Breast epithelium (tissue), 3 donors: ENCODE data around the gene DNAJB12.

Experiments used
- CTCF ChIP-seq, 3 donors: fragments of 450-650 bp; IDR thresholded peaks; one replicate each; pipeline ENCODE4 v1.5.1; 2016 to 2017; ENCODE audit warnings: antibody characterized with exemption in 3 of 3, mild to moderate bottlenecking in 3 of 3, moderate library complexity in 3 of 3
- POLR2A ChIP-seq: fragments of 450-650 bp; IDR thresholded peaks from one replicate; pipeline ENCODE4 v1.6.1; 2016; ENCODE audit warnings: antibody characterized with exemption, mild to moderate bottlenecking, moderate library complexity
- POLR2AphosphoS5 ChIP-seq, 3 donors: sonication (generic); formaldehyde crosslinking; IDR thresholded peaks; one replicate each; pipeline ENCODE4 v1.6.1; 2017; ENCODE audit warnings: antibody characterized with exemption in 3 of 3

GRCh38 chr10:72370201-72370722 is 15.5 kb upstream of the DNAJB12 start:
- no peak for TF ChIP-seq CTCF (IDR thresholded peaks at IDR 0.05)
- no peak for TF ChIP-seq POLR2A
- no peak for TF ChIP-seq POLR2AphosphoS5 (IDR thresholded peaks at IDR 0.05)
